Liver (tissue), 3 donors: ENCODE results near the gene CATSPERB.

Experiments
- ATF3 ChIP-seq: IDR thresholded peaks from 2 replicates; pipeline ENCODE4 v1.6.1; 2016; ENCODE audit warnings: antibody characterized with exemption
- GABPA ChIP-seq, 2 donors: IDR thresholded peaks in 1 of 2; conservative IDR thresholded peaks in 1 of 2; 2 replicates each; pipeline ENCODE4 v1.6.1; 2016; ENCODE audit warnings: antibody characterized with exemption in 2 of 2, mild to moderate bottlenecking in 1 of 2, moderate library complexity in 1 of 2
- MAX ChIP-seq: IDR thresholded peaks from 2 replicates; pipeline ENCODE4 v1.6.1; 2016; ENCODE audit warnings: antibody characterized with exemption
- TF ChIP-seq, protein P1 (sequence below): fragments of 150-350 bp; IDR thresholded peaks from 2 replicates; pipeline ENCODE4 v1.5.1; 2017; ENCODE audit warnings: improper control_type of control experiment, low read depth, low read length; ENCODE audit not compliant: missing input control
- donor health status: healthy.
- donor health status: healthy.

DNA sequence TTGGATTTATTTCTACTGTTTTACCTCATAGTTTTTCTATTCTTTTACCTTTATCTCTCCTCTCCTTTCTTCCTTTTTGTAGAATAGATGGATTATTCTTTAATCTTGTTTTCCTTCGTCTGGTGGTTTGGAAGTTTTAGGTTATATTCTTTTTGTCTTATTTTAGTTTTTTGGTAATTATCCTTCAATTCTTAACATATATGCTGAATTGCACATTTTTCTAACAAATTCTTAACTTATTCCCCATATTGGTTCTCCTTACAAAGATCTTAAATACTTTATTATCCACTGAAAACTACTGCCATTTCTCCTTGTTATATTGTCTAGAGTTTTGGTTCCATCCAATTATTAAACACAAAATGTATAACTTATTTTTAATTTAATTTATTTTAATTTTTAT lies 42.3 kb downstream of the CATSPERB start:
- TF ChIP-seq MAX (no peak), GABPA (IDR thresholded peaks at IDR 0.05 in 1 of 2, conservative IDR thresholded peaks at IDR 0.05 in 1 of 2) (no peak), ATF3 (no peak)
- TF ChIP-seq, protein P1, sequence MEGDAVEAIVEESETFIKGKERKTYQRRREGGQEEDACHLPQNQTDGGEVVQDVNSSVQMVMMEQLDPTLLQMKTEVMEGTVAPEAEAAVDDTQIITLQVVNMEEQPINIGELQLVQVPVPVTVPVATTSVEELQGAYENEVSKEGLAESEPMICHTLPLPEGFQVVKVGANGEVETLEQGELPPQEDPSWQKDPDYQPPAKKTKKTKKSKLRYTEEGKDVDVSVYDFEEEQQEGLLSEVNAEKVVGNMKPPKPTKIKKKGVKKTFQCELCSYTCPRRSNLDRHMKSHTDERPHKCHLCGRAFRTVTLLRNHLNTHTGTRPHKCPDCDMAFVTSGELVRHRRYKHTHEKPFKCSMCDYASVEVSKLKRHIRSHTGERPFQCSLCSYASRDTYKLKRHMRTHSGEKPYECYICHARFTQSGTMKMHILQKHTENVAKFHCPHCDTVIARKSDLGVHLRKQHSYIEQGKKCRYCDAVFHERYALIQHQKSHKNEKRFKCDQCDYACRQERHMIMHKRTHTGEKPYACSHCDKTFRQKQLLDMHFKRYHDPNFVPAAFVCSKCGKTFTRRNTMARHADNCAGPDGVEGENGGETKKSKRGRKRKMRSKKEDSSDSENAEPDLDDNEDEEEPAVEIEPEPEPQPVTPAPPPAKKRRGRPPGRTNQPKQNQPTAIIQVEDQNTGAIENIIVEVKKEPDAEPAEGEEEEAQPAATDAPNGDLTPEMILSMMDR = no peak
